GM10266 (cell line): ENCODE data around the gene TMOD1.

Experiments
- DNase-seq: peaks from one replicate; pipeline ENCODE4 v3.0.0; 2012; ENCODE audit errors: extremely low spot score
- CTCF ChIP-seq: IDR thresholded peaks from 2 replicates; pipeline ENCODE4 v1.5.1; 2012; ENCODE audit warnings: mild to moderate bottlenecking, low read depth; ENCODE audit not compliant: control insufficient read depth, insufficient read depth; ENCODE audit errors: missing control alignments

The TMOD1 gene

GRCh38 chr9:97635026-97635425 is 133.6 kb downstream of the TMOD1 start:
- TF ChIP-seq CTCF = no peak
- DNase-seq = no peak

GRCh38 chr9:97636903-97637302 is 135.4 kb downstream of the TMOD1 start:
- no peak for DNase-seq

GRCh38 chr9:97638666-97639065 is 137.2 kb downstream of the TMOD1 start:
- no peak for DNase-seq

More at GRCh38 chr9:97636903-97637302, 135.4 kb downstream of the TMOD1 start:
- TF ChIP-seq CTCF = no peak

GRCh38 chr9:97640325-97640724 is 138.9 kb downstream of the TMOD1 start:
- DNase-seq = no peak
- TF ChIP-seq CTCF = no peak

More at GRCh38 chr9:97638666-97639065, 137.2 kb downstream of the TMOD1 start:
- no peak for TF ChIP-seq CTCF

GRCh38 chr9:97645720-97646119 is 144.3 kb downstream of the TMOD1 start:
- DNase-seq = no peak
- no peak for TF ChIP-seq CTCF

GRCh38 chr9:97647996-97648395 is 146.5 kb downstream of the TMOD1 start:
- no peak for TF ChIP-seq CTCF
- no peak for DNase-seq
